K562 (cell line): Measurements from ENCODE around the gene SETD1B. TPM values are rescaled to one million over a fixed set of nuclear protein-coding genes. Genes with fewer than 3 reads are reported as not detected.

Experiments
- ELF4 ChIP-seq: fragments of 450-650 bp; formaldehyde crosslinking; IDR thresholded peaks from 2 replicates; pipeline ENCODE4 v1.4.0; 2022; ENCODE audit warnings: missing genetic modification characterization
- HDAC2 ChIP-seq: fragments of 450-650 bp; IDR thresholded peaks from 2 replicates; pipeline ENCODE4 v1.6.1; 2016; ENCODE audit warnings: mild to moderate bottlenecking
- JUND ChIP-seq, 2 experiments: IDR thresholded peaks; 2 replicates in 1 of 2; 3 replicates in 1 of 2; pipeline ENCODE4 v1.6.1; 2011; ENCODE audit warnings: borderline replicate concordance in 2 of 2, low read depth in 2 of 2, low read length in 2 of 2, improper control_type of control experiment in 1 of 2, missing biosample characterization in 1 of 2, missing genetic modification characterization in 1 of 2, missing genetic modification reagents in 1 of 2
- MIER1 ChIP-seq: fragments of 450-650 bp; IDR thresholded peaks from 2 replicates; pipeline ENCODE4 v1.6.1; 2016; ENCODE audit warnings: antibody characterized with exemption, mild to moderate bottlenecking, low read depth
- MTA3 ChIP-seq: fragments of 450-650 bp; formaldehyde crosslinking; IDR thresholded peaks from 2 replicates; pipeline ENCODE4 v1.6.1; 2017; ENCODE audit warnings: mild to moderate bottlenecking, borderline replicate concordance
- RBM17 ChIP-seq: fragments of 200-400 bp; formaldehyde crosslinking; IDR thresholded peaks from 2 replicates; pipeline ENCODE4 v1.6.1; 2017; ENCODE audit warnings: low read depth, mild to moderate bottlenecking, low read length, borderline replicate concordance
- SIRT6 ChIP-seq: IDR thresholded peaks from one replicate; pipeline ENCODE4 v1.6.1; 2012; ENCODE audit warnings: low read depth, mild to moderate bottlenecking, control low read depth, inconsistent platforms, low read length, moderate library complexity
- SUPT5H ChIP-seq: fragments of 450-650 bp; IDR thresholded peaks from 2 replicates; pipeline ENCODE4 v1.6.1; 2016
- TBL1XR1 ChIP-seq, 2 experiments: IDR thresholded peaks; 2 replicates each; pipeline ENCODE4 v1.6.1; 2012; ENCODE audit warnings: improper control_type of control experiment in 2 of 2, low read length in 2 of 2, mild to moderate bottlenecking in 1 of 2
- ZNF12 ChIP-seq: sonication (generic); formaldehyde crosslinking; IDR thresholded peaks from 2 replicates; pipeline ENCODE4 v1.4.0; 2020; ENCODE audit warnings: mild to moderate bottlenecking, missing genetic modification reagents
- ZNF140 ChIP-seq: fragments of 250-450 bp; sonication (Bioruptor Pico); IDR thresholded peaks from 2 replicates; pipeline ENCODE4 v1.8.0; 2021; ENCODE audit warnings: moderate library complexity, mild to moderate bottlenecking, inconsistent platforms
- ZNF175 ChIP-seq: fragments of 200-800 bp; sonication (Bioruptor generic); IDR thresholded peaks from 2 replicates; pipeline ENCODE4 v1.6.1; 2016; ENCODE audit warnings: low read depth, mild to moderate bottlenecking, missing genetic modification characterization, missing compliant biosample characterization
- polyA plus RNA-seq, 8 experiments: library from polyadenylated mRNA; depleted of rRNA in 4 of 8; stranded (reverse) in 5 of 8; unstranded in 3 of 8; fragments of >200 nt; fragmentation: Nextera tagmentation in 2 of 8; fragmentation: Illumina TruSeq in 1 of 8; extraction: Ambion mirVana in 2 of 8; extraction: Trizol in 1 of 8; gene quantifications; 2 replicates each; pipeline versions ENCODE4 v1.2.1 to v1.2.3, GENCODE V29; 2011 to 2014; ENCODE audit warnings: inconsistent platforms in 1 of 8, missing spikeins in 1 of 8
- total RNA-seq, 7 experiments: library from RNA; depleted of rRNA in 6 of 7; stranded (reverse); fragments of >200 nt in 6 of 7; fragmentation: Illumina TruSeq in 2 of 7; extraction: Trizol in 2 of 7; gene quantifications; 2 replicates each; pipeline versions ENCODE4 v1.2.1 to v1.2.3, GENCODE V29; 2011 to 2021; ENCODE audit warnings: low replicate concordance in 1 of 7
- TF ChIP-seq, protein P1 (sequence below): fragments of 450-650 bp; IDR thresholded peaks from 2 replicates; pipeline ENCODE4 v1.6.1; 2014; ENCODE audit warnings: low read depth, mild to moderate bottlenecking, moderate library complexity, borderline replicate concordance
- TF ChIP-seq, protein P2 (sequence below): fragments of 250-450 bp; sonication (Bioruptor Pico); IDR thresholded peaks from 2 replicates; pipeline ENCODE4 v1.8.0; 2021; ENCODE audit warnings: moderate library complexity, mild to moderate bottlenecking, inconsistent platforms
- TF ChIP-seq, protein P3 (sequence below): fragments of 450-650 bp; formaldehyde crosslinking; IDR thresholded peaks from 2 replicates; pipeline ENCODE4 v1.4.0; 2020; ENCODE audit warnings: mild to moderate bottlenecking
- TF ChIP-seq, protein P4 (sequence below), 2 experiments: fragments of 450-650 bp in 1 of 2; IDR thresholded peaks; 2 replicates each; pipeline ENCODE4 v1.6.1; 2011 to 2017; ENCODE audit warnings: low read depth in 2 of 2, antibody characterized with exemption in 1 of 2, borderline replicate concordance in 1 of 2, low read length in 1 of 2, mild to moderate bottlenecking in 1 of 2, mixed read lengths in 1 of 2; ENCODE audit not compliant: control insufficient read depth in 1 of 2
- TF ChIP-seq, protein P5 (sequence below): fragments of 450-650 bp; formaldehyde crosslinking; IDR thresholded peaks from 2 replicates; pipeline ENCODE4 v1.4.0; 2020; ENCODE audit warnings: mild to moderate bottlenecking, moderate library complexity
- TF ChIP-seq, protein P6 (sequence below): fragments of 250-450 bp; sonication (Bioruptor Pico); IDR thresholded peaks from 2 replicates; pipeline ENCODE4 v1.8.0; 2022; ENCODE audit warnings: moderate library complexity, mild to moderate bottlenecking, inconsistent platforms

SETD1B gene
- total and polyA plus RNA-seq, 9 of the 15 experiments (the other 6 are each of a cell fraction or from before 2014, with no cell fraction given): 0.48 to 26.6 (median 2.3) TPM

DNA sequence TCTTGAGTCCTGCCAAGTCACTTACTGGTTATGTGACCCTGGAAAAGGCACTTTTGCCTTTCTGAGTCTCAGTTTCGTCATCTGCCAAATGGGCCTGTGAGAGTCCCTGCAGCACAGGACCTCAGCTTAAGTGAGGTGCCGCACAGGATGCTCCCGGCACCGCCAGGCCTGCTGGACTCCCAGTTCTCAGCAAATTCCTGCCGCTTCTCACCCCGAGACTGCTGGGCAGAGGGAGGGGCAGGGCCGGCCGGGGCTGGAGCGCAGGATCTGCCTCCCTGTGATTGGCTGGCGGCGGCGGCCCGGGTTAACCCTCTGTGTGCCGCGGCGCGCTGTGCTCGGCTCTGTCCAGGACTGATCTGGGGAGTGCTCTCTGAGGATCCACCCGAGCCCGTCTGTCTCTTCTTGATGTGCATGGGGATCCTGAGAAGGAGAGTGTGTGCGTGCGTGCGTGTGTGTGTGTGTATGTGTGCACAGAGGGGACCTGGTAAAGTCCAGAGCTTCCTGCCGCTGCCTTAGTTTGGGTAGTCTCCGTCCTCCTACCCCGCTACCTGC is 8.6 kb downstream of the SETD1B start (continued):
- TF ChIP-seq, protein P1, sequence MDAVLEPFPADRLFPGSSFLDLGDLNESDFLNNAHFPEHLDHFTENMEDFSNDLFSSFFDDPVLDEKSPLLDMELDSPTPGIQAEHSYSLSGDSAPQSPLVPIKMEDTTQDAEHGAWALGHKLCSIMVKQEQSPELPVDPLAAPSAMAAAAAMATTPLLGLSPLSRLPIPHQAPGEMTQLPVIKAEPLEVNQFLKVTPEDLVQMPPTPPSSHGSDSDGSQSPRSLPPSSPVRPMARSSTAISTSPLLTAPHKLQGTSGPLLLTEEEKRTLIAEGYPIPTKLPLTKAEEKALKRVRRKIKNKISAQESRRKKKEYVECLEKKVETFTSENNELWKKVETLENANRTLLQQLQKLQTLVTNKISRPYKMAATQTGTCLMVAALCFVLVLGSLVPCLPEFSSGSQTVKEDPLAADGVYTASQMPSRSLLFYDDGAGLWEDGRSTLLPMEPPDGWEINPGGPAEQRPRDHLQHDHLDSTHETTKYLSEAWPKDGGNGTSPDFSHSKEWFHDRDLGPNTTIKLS: no peak
- TF ChIP-seq, protein P2, sequence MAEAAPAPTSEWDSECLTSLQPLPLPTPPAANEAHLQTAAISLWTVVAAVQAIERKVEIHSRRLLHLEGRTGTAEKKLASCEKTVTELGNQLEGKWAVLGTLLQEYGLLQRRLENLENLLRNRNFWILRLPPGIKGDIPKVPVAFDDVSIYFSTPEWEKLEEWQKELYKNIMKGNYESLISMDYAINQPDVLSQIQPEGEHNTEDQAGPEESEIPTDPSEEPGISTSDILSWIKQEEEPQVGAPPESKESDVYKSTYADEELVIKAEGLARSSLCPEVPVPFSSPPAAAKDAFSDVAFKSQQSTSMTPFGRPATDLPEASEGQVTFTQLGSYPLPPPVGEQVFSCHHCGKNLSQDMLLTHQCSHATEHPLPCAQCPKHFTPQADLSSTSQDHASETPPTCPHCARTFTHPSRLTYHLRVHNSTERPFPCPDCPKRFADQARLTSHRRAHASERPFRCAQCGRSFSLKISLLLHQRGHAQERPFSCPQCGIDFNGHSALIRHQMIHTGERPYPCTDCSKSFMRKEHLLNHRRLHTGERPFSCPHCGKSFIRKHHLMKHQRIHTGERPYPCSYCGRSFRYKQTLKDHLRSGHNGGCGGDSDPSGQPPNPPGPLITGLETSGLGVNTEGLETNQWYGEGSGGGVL (CRISPR knock-in tag): no peak
- TF ChIP-seq, protein P3, sequence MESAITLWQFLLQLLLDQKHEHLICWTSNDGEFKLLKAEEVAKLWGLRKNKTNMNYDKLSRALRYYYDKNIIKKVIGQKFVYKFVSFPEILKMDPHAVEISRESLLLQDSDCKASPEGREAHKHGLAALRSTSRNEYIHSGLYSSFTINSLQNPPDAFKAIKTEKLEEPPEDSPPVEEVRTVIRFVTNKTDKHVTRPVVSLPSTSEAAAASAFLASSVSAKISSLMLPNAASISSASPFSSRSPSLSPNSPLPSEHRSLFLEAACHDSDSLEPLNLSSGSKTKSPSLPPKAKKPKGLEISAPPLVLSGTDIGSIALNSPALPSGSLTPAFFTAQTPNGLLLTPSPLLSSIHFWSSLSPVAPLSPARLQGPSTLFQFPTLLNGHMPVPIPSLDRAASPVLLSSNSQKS (CRISPR knock-in tag): no peak
- TF ChIP-seq MTA3: no peak
- TF ChIP-seq ZNF12 (CRISPR knock-in tag): no peak
- TF ChIP-seq ZNF140: no peak
- no peak for TF ChIP-seq RBM17
- TF ChIP-seq, protein P4, sequence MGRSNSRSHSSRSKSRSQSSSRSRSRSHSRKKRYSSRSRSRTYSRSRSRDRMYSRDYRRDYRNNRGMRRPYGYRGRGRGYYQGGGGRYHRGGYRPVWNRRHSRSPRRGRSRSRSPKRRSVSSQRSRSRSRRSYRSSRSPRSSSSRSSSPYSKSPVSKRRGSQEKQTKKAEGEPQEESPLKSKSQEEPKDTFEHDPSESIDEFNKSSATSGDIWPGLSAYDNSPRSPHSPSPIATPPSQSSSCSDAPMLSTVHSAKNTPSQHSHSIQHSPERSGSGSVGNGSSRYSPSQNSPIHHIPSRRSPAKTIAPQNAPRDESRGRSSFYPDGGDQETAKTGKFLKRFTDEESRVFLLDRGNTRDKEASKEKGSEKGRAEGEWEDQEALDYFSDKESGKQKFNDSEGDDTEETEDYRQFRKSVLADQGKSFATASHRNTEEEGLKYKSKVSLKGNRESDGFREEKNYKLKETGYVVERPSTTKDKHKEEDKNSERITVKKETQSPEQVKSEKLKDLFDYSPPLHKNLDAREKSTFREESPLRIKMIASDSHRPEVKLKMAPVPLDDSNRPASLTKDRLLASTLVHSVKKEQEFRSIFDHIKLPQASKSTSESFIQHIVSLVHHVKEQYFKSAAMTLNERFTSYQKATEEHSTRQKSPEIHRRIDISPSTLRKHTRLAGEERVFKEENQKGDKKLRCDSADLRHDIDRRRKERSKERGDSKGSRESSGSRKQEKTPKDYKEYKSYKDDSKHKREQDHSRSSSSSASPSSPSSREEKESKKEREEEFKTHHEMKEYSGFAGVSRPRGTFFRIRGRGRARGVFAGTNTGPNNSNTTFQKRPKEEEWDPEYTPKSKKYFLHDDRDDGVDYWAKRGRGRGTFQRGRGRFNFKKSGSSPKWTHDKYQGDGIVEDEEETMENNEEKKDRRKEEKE (IDR thresholded peaks at IDR 0.05; ENCODE audit: borderline replicate concordance in 1 of 2, control insufficient read depth in 1 of 2, low read depth in 2 of 2, low read length in 1 of 2): no peak
- no peak for TF ChIP-seq ZNF175 (CRISPR knock-in tag)
- TF ChIP-seq, protein P5, sequence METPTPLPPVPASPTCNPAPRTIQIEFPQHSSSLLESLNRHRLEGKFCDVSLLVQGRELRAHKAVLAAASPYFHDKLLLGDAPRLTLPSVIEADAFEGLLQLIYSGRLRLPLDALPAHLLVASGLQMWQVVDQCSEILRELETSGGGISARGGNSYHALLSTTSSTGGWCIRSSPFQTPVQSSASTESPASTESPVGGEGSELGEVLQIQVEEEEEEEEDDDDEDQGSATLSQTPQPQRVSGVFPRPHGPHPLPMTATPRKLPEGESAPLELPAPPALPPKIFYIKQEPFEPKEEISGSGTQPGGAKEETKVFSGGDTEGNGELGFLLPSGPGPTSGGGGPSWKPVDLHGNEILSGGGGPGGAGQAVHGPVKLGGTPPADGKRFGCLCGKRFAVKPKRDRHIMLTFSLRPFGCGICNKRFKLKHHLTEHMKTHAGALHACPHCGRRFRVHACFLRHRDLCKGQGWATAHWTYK (CRISPR knock-in tag): no peak
- TF ChIP-seq TBL1XR1 (IDR thresholded peaks at IDR 0.05; ENCODE audit: low read length in 2 of 2): no peak
- peak; percentile 98 for TF ChIP-seq HDAC2
- TF ChIP-seq JUND (IDR thresholded peaks at IDR 0.05; ENCODE audit: borderline replicate concordance, low read depth, low read length): no peak
- no peak for TF ChIP-seq JUND (tag; IDR thresholded peaks at IDR 0.05; ENCODE audit: borderline replicate concordance, low read depth, low read length)
- TF ChIP-seq, protein P6, sequence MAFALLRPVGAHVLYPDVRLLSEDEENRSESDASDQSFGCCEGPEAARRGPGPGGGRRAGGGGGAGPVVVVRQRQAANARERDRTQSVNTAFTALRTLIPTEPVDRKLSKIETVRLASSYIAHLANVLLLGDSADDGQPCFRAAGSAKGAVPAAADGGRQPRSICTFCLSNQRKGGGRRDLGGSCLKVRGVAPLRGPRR: no peak
- no peak for TF ChIP-seq MIER1
- TF ChIP-seq SIRT6: no peak
- no peak for TF ChIP-seq SUPT5H
- no peak for TF ChIP-seq ELF4
